H1 (cell line): ENCODE measurements around the gene SNCAIP. TPM values are rescaled to one million over a fixed set of nuclear protein-coding genes. Genes with fewer than 3 reads are reported as not detected.

ENCODE experiments used
- CTCF ChIA-PET: fragments of 300-600 bp; sonication (Branson Sonifier 250); formaldehyde crosslinking; loops from one replicate; lab custom pipeline; 2021; ENCODE audit not compliant: partially characterized antibody; lab: Charles Lee
- POLR2A ChIA-PET: fragments of 300-600 bp; sonication (Branson Sonifier 250); formaldehyde crosslinking; loops from one replicate; lab custom pipeline; 2021; ENCODE audit warnings: inconsistent platforms; ENCODE audit not compliant: partially characterized antibody; lab: Charles Lee
- DNase-seq, 2 experiments: peaks; one replicate each; pipeline versions ENCODE4 v3.0.0 to v3.0.0-alpha.2; 2010 to 2022; ENCODE audit warnings: low spot score in 2 of 2, low read depth in 1 of 2, mixed read lengths in 1 of 2
- FAIRE-seq: peaks from 2 replicates; lab custom pipeline; 2011; peaks lifted over from hg19 to GRCh38; lab: Jason Lieb, UNC
- H2AFZ ChIP-seq: 2 replicates; pipeline ENCODE4 v1.8.1; 2012; ENCODE audit warnings: low read length, inconsistent platforms
- H2AK5ac ChIP-seq: 2 replicates; pipeline ENCODE4 v1.6.1; 2013; ENCODE audit warnings: low read depth, low read length
- H2BK120ac ChIP-seq: replicated peaks from 2 replicates; pipeline ENCODE3; 2013; ENCODE audit warnings: low read depth, low read length, inconsistent platforms
- H2BK12ac ChIP-seq: 2 replicates; pipeline ENCODE4 v1.6.1; 2013; ENCODE audit warnings: low read depth, low read length
- H2BK15ac ChIP-seq: 2 replicates; pipeline ENCODE4 v1.6.1; 2013; ENCODE audit warnings: low read length
- H2BK20ac ChIP-seq: 2 replicates; pipeline ENCODE4 v1.6.1; 2013; ENCODE audit warnings: low read length
- H2BK5ac ChIP-seq: 2 replicates; pipeline ENCODE4 v1.6.1; 2013; ENCODE audit warnings: low read depth, low read length
- H3K14ac ChIP-seq: 2 replicates; pipeline ENCODE4 v1.6.1; 2013; ENCODE audit warnings: inconsistent platforms; ENCODE audit not compliant: insufficient read length
- H3K18ac ChIP-seq: 2 replicates; pipeline ENCODE4 v1.6.1; 2013; ENCODE audit warnings: low read length; ENCODE audit errors: extremely low read depth
- H3K23ac ChIP-seq: 2 replicates; pipeline ENCODE4 v1.6.1; 2013; ENCODE audit warnings: inconsistent platforms; ENCODE audit not compliant: insufficient read length
- H3K23me2 ChIP-seq: 2 replicates; pipeline ENCODE4 v1.6.1; 2013; ENCODE audit warnings: low read depth, low read length
- H3K27ac ChIP-seq: 2 replicates; pipeline ENCODE4 v1.6.1; 2011; ENCODE audit warnings: low read depth, low read length, inconsistent platforms
- H3K27me3 ChIP-seq, 4 experiments: replicated peaks in 1 of 4; 1 replicate in 1 of 4; 2 replicates in 3 of 4; pipeline versions ENCODE4 v1.6.1 to v1.8.1; 2011 to 2013; ENCODE audit warnings: low read length in 3 of 4, mild to moderate bottlenecking in 3 of 4, inconsistent platforms in 2 of 4, mixed read lengths in 2 of 4, moderate library complexity in 1 of 4; ENCODE audit not compliant: control insufficient read depth in 3 of 4, insufficient read depth in 3 of 4; ENCODE audit errors: extremely low read depth in 1 of 4
- H3K36me3 ChIP-seq, 4 experiments: 2 replicates each; pipeline versions ENCODE4 v1.6.1 to v1.8.1; 2011 to 2013; ENCODE audit warnings: mild to moderate bottlenecking in 4 of 4, low read length in 3 of 4, moderate library complexity in 2 of 4, control low read depth in 1 of 4, inconsistent platforms in 1 of 4; ENCODE audit not compliant: insufficient read depth in 4 of 4, control insufficient read depth in 2 of 4
- H3K4ac ChIP-seq: replicated peaks from 2 replicates; pipeline ENCODE3; 2013; ENCODE audit warnings: low read length, low read depth, mixed read lengths, inconsistent platforms; ENCODE audit not compliant: insufficient read length
- H3K4me1 ChIP-seq, 4 experiments: replicated peaks in 1 of 4; 1 replicate in 1 of 4; 2 replicates in 3 of 4; pipeline versions ENCODE4 v1.6.1 to v1.8.1; 2011 to 2013; ENCODE audit warnings: low read length in 3 of 4, inconsistent platforms in 2 of 4, mixed read lengths in 1 of 4; ENCODE audit not compliant: insufficient read depth in 4 of 4, control insufficient read depth in 3 of 4
- H3K4me2 ChIP-seq, 2 experiments: 2 replicates each; pipeline versions ENCODE4 v1.6.1 to v1.8.1; 2011 to 2013; ENCODE audit warnings: low read depth in 2 of 2, low read length in 2 of 2, control low read depth in 1 of 2, inconsistent platforms in 1 of 2, mild to moderate bottlenecking in 1 of 2; ENCODE audit not compliant: insufficient read depth in 1 of 2
- H3K4me3 ChIP-seq, 4 experiments: fragments of 200-600, 300-600 bp in 1 of 4; sonication (generic), shearing (Covaris generic), sonication (Bioruptor Twin) in 1 of 4; 2 replicates each; pipeline versions ENCODE4 v1.5.1 to v1.8.1; 2011 to 2016; ENCODE audit warnings: low read length in 4 of 4, low read depth in 3 of 4, control low read depth in 2 of 4, inconsistent platforms in 2 of 4, mild to moderate bottlenecking in 2 of 4, mixed read lengths in 1 of 4, moderate library complexity in 1 of 4; ENCODE audit not compliant: insufficient read depth in 2 of 4; ENCODE audit errors: extremely low read depth in 1 of 4
- H3K56ac ChIP-seq: replicated peaks from 2 replicates; pipeline ENCODE3; 2013; ENCODE audit warnings: low read depth, mild to moderate bottlenecking, mixed read lengths, low read length, inconsistent platforms; ENCODE audit not compliant: insufficient read length
- H3K79me1 ChIP-seq: 2 replicates; pipeline ENCODE4 v1.6.1; 2013; ENCODE audit warnings: low read depth, low read length, control low read depth
- H3K79me2 ChIP-seq, 2 experiments: 2 replicates each; pipeline versions ENCODE4 v1.6.1 to v1.8.1; 2012 to 2013; ENCODE audit warnings: low read length in 2 of 2, mild to moderate bottlenecking in 2 of 2, inconsistent platforms in 1 of 2; ENCODE audit not compliant: insufficient read depth in 2 of 2, control insufficient read depth in 1 of 2
- H3K9ac ChIP-seq, 4 experiments: replicated peaks in 1 of 4; 1 replicate in 1 of 4; 2 replicates in 3 of 4; pipeline versions ENCODE4 v1.6.1 to v1.8.1; 2011 to 2013; ENCODE audit warnings: low read depth in 3 of 4, low read length in 3 of 4, control low read depth in 2 of 4, mild to moderate bottlenecking in 2 of 4, moderate library complexity in 2 of 4, inconsistent platforms in 1 of 4; ENCODE audit errors: extremely low read depth in 1 of 4
- H3K9me3 ChIP-seq, 2 experiments: 2 replicates each; pipeline versions ENCODE4 v1.6.1 to v1.8.1; 2012 to 2013; ENCODE audit warnings: mild to moderate bottlenecking in 2 of 2, moderate library complexity in 2 of 2, control low read depth in 1 of 2, inconsistent platforms in 1 of 2, low read depth in 1 of 2, low read length in 1 of 2, mixed read lengths in 1 of 2; ENCODE audit not compliant: insufficient read depth in 2 of 2
- H4K20me1 ChIP-seq, 2 experiments: replicated peaks in 1 of 2; 2 replicates each; pipeline versions ENCODE3 to v1.8.1; 2011 to 2013; ENCODE audit warnings: inconsistent platforms in 2 of 2, low read length in 2 of 2, mild to moderate bottlenecking in 1 of 2; ENCODE audit not compliant: insufficient read depth in 2 of 2, control insufficient read depth in 1 of 2
- H4K5ac ChIP-seq: 2 replicates; pipeline ENCODE4 v1.6.1; 2013; ENCODE audit warnings: low read length, low read depth, mixed read lengths, inconsistent platforms; ENCODE audit not compliant: insufficient read length
- H4K8ac ChIP-seq: 2 replicates; pipeline ENCODE4 v1.8.0; 2013; ENCODE audit warnings: mild to moderate bottlenecking, moderate library complexity, low read length, inconsistent platforms; ENCODE audit not compliant: insufficient read depth; ENCODE audit errors: extremely low read depth
- H4K91ac ChIP-seq: replicated peaks from 2 replicates; pipeline ENCODE3; 2013; ENCODE audit warnings: low read length, mixed read lengths, inconsistent platforms; ENCODE audit not compliant: insufficient read length
- ASH2L ChIP-seq: fragments of 200-600, 300-600 bp; sonication (generic); IDR thresholded peaks from one replicate; pipeline ENCODE4 v1.7.1; 2017; ENCODE audit warnings: low read length
- CEBPB ChIP-seq: IDR thresholded peaks from 2 replicates; pipeline ENCODE4 v1.6.1; 2012; ENCODE audit warnings: low read depth, low read length
- EGR1 ChIP-seq: IDR thresholded peaks from 2 replicates; pipeline ENCODE4 v1.6.1; 2011; ENCODE audit warnings: low read depth, low read length, borderline replicate concordance
- FOSL1 ChIP-seq: IDR thresholded peaks from 2 replicates; pipeline ENCODE4 v1.6.1; 2011; ENCODE audit warnings: mild to moderate bottlenecking, low read depth, low read length, moderate library complexity; ENCODE audit not compliant: insufficient read depth
- GTF2F1 ChIP-seq: IDR thresholded peaks from 2 replicates; pipeline ENCODE4 v1.6.1; 2012; ENCODE audit warnings: low read depth, low read length, improper control_type of control experiment, borderline replicate concordance
- KDM4A ChIP-seq: IDR thresholded peaks from one replicate; pipeline ENCODE4 v1.7.1; 2012; ENCODE audit warnings: low read depth, mild to moderate bottlenecking, moderate library complexity, low read length, inconsistent platforms; ENCODE audit not compliant: severe bottlenecking
- MAX ChIP-seq: IDR thresholded peaks from 2 replicates; pipeline ENCODE4 v1.6.1; 2012; ENCODE audit warnings: inconsistent platforms
- POLR2AphosphoS5 ChIP-seq: IDR thresholded peaks from 2 replicates; pipeline ENCODE4 v1.6.1; 2011; ENCODE audit warnings: low read depth, low read length
- RAD21 ChIP-seq, 2 experiments: IDR thresholded peaks in 1 of 2; conservative IDR thresholded peaks in 1 of 2; 2 replicates each; pipeline ENCODE4 v1.6.1; 2011; ENCODE audit warnings: low read depth in 2 of 2, low read length in 2 of 2, improper control_type of control experiment in 1 of 2, inconsistent platforms in 1 of 2, mild to moderate bottlenecking in 1 of 2, moderate library complexity in 1 of 2
- RXRA ChIP-seq: IDR thresholded peaks from 2 replicates; pipeline ENCODE4 v1.6.1; 2011; ENCODE audit warnings: low read depth, mild to moderate bottlenecking, low read length, moderate library complexity; ENCODE audit not compliant: insufficient read depth
- SIN3A ChIP-seq, 2 experiments: IDR thresholded peaks in 1 of 2; conservative IDR thresholded peaks in 1 of 2; 2 replicates each; pipeline ENCODE4 v1.6.1; 2011 to 2012; ENCODE audit warnings: low read length in 2 of 2, improper control_type of control experiment in 1 of 2, low read depth in 1 of 2, mild to moderate bottlenecking in 1 of 2
- SIRT6 ChIP-seq: IDR thresholded peaks from one replicate; pipeline ENCODE4 v1.7.1; 2012; ENCODE audit warnings: low read length, inconsistent platforms
- SIX5 ChIP-seq: IDR thresholded peaks from 2 replicates; pipeline ENCODE4 v1.6.1; 2011; ENCODE audit warnings: mild to moderate bottlenecking, low read depth, low read length
- TEAD4 ChIP-seq: IDR thresholded peaks from 2 replicates; pipeline ENCODE4 v1.6.1; 2012; ENCODE audit warnings: low read depth, low read length, inconsistent platforms, mixed read lengths
- ZNF274 ChIP-seq: IDR thresholded peaks from 2 replicates; pipeline ENCODE4 v1.7.0; 2012; ENCODE audit warnings: low read length, borderline replicate concordance; ENCODE audit errors: extremely low read depth
- WGBS, 2 experiments: shearing (Covaris generic) in 1 of 2; methylation state at CpG; one replicate each; pipeline versions ENCODE4 v1.1.6 to v1.1.7; 2013 to 2015; ENCODE audit warnings: low lambda C conversion rate in 2 of 2, mixed read lengths in 2 of 2, inconsistent platforms in 1 of 2, low coverage in 1 of 2, missing lambda C conversion rate in 1 of 2; ENCODE audit not compliant: insufficient replicate concordance in 2 of 2, insufficient coverage in 1 of 2, insufficient read length in 1 of 2; ENCODE audit errors: extremely low coverage in 1 of 2, missing lambda C conversion rate in 1 of 2; 5-methylcytosine and 5-hydroxymethylcytosine counted together
- polyA plus RNA-seq, 7 experiments: library from polyadenylated mRNA; depleted of rRNA in 3 of 7; stranded (reverse) in 5 of 7; unstranded in 2 of 7; fragments of >200 nt in 5 of 7; fragments of 200-250 nt in 2 of 7; gene quantifications; 1 replicate in 5 of 7; 2 replicates in 1 of 7; 4 replicates in 1 of 7; pipeline versions ENCODE4 v1.2.1 to v1.2.3, GENCODE V29; 2011 to 2013; ENCODE audit warnings: missing spikeins in 2 of 7, mixed read lengths in 2 of 7
- total RNA-seq: library from RNA; stranded (reverse); fragmentation: NEBNext Ultra II Directional; extraction: Animal tissue kit (Norgen Biotek cat#: 25700); gene quantifications from 2 replicates; pipeline ENCODE4 v1.2.1, GENCODE V29; 2021

Gene SNCAIP
- total and polyA plus RNA-seq, 2 of the 8 experiments (the other 6 are each of a cell fraction or from before 2014, with no cell fraction given) = 3.9 to 9.0 TPM

GRCh38 chr5:122296871-122297270 is 15.2 kb upstream of the SNCAIP start:
- no peak overlapping the region for H2BK15ac ChIP-seq
- H2BK5ac ChIP-seq = no peak overlapping the region
- H3K79me1 ChIP-seq = no peaks in the 10 kb centered on the region
- H3K23ac ChIP-seq = no peak overlapping the region
- no peak overlapping the region for H3K14ac ChIP-seq
- H4K20me1 ChIP-seq = no peaks in the 10 kb centered on the region
- H3K23me2 ChIP-seq = no peaks in the 10 kb centered on the region
- H3K9ac ChIP-seq = no peak overlapping the region
- FAIRE-seq = no peak
- H3K9me3 ChIP-seq = no peaks in the 10 kb centered on the region
- DNase-seq = no peak
- H2BK120ac ChIP-seq = no peak overlapping the region
- no peak overlapping the region for H4K5ac ChIP-seq
- H3K4ac ChIP-seq = no peak overlapping the region
- CTCF ChIA-PET = interaction anchor here (0.7 to 4.0 kb wide), 15 partner anchors 8 to 221 kb away, joined by 3 to 28 read pairs (median 4); no protein-coding TSS in a partner anchor
- H3K4me3 ChIP-seq = no peak overlapping the region
- H4K8ac ChIP-seq = no peak overlapping the region
- no peak overlapping the region for H3K4me2 ChIP-seq
- H3K18ac ChIP-seq = no peak overlapping the region
- no peak overlapping the region for H2BK20ac ChIP-seq
- no peaks in the 10 kb centered on the region for H3K27me3 ChIP-seq
- H3K56ac ChIP-seq = no peak overlapping the region
- H3K79me2 ChIP-seq = no peaks in the 10 kb centered on the region
- no peak overlapping the region for H2AK5ac ChIP-seq
- no peak overlapping the region for H4K91ac ChIP-seq
- WGBS, 2 experiments = 60% methylated on average over 2 of the region's 2 CpGs; no CpG with 5 or more reads in 1 of the 2 experiments
- H3K36me3 ChIP-seq = no peaks in the 10 kb centered on the region
- H3K4me1 ChIP-seq = peaks cover 0 to 9% (median 4%) of the 10 kb centered on the region in 4 experiments; a peak in 4 of 7 replicates
- no peak overlapping the region for H3K27ac ChIP-seq
- H2BK12ac ChIP-seq = no peak overlapping the region
- POLR2A ChIA-PET = no interaction called here
- H2AFZ ChIP-seq = no peak overlapping the region
- no peak for TF ChIP-seq KDM4A
- no peak for TF ChIP-seq TEAD4
- TF ChIP-seq FOSL1 = no peak
- TF ChIP-seq RXRA = no peak
- TF ChIP-seq POLR2AphosphoS5 = no peak
- no peak for TF ChIP-seq MAX
- TF ChIP-seq EGR1 = no peak
- TF ChIP-seq ZNF274 = no peak
- no peak for TF ChIP-seq CEBPB
- no peak for TF ChIP-seq RAD21 (IDR thresholded peaks at IDR 0.05 in 1 of 2, conservative IDR thresholded peaks at IDR 0.05 in 1 of 2; ENCODE audit: low read depth in 2 of 2, low read length in 2 of 2)
- TF ChIP-seq GTF2F1 = no peak
- no peak for TF ChIP-seq SIN3A (conservative IDR thresholded peaks at IDR 0.05 in 1 of 2, IDR thresholded peaks at IDR 0.05 in 1 of 2; ENCODE audit: low read depth in 1 of 2, low read length in 2 of 2)
- TF ChIP-seq SIX5 = no peak
- no peak for TF ChIP-seq ASH2L
- no peak for TF ChIP-seq SIRT6
